ENCODE measurements around the gene PRKCE. TPM values are rescaled to one million over a fixed set of nuclear protein-coding genes. Genes with fewer than 3 reads are reported as not detected.

The PRKCE gene
- 16.7 and 19.4 TPM in 2 replicates for total RNA-seq

GRCh38 chr2:45651415-45652089, at the start of gene PRKCE:
Gene PRKCE (plus strand): TSS chr2:45651675.
- intact Hi-C loops (cut with micrococcal nuclease) = loop anchor here (1.0 to 5.0 kb wide), 5 partner anchors 8 to 645 kb away; partner anchors contain the start of genes EPAS1 and SRBD1

- intact Hi-C loops (cut with micrococcal nuclease) = no loop called here
Measured at GRCh38 chr2:45602624-45603023, 48.9 kb upstream of the PRKCE start.

GRCh38 chr2:45605116-45605515, 46.4 kb upstream of the PRKCE start:
- intact Hi-C loops (cut with micrococcal nuclease) = no loop called here

GRCh38 chr2:45606796-45607195, 44.7 kb upstream of the PRKCE start:
- intact Hi-C loops (cut with micrococcal nuclease) = no loop called here

- intact Hi-C loops (cut with micrococcal nuclease) = no loop called here
Measured at GRCh38 chr2:45607701-45608100, 43.8 kb upstream of the PRKCE start.

GRCh38 chr2:45610281-45611019, 41.0 kb upstream of the PRKCE start:
- intact Hi-C loops (cut with micrococcal nuclease) = loop anchor here (1.0 to 5.0 kb wide), 4 partner anchors 26 to 1443 kb away; partner anchors contain the start of genes PPM1B and PRKCE

GRCh38 chr2:45611020-45611859, 40.2 kb upstream of the PRKCE start, which contains the start of gene SRBD1:
Gene SRBD1 (minus strand): TSS chr2:45611267. CDS start chr2:45605441, 5,826 bp downstream.
- intact Hi-C loops (cut with micrococcal nuclease) = loop anchor here (1.0 to 5.0 kb wide), 4 partner anchors 26 to 1444 kb away; partner anchors contain the start of genes PPM1B and PRKCE

- intact Hi-C loops (cut with micrococcal nuclease) = loop anchor here (5.0 kb wide), 1 partner anchor 1445 kb away; the partner anchor contains the start of gene PPM1B
Measured at GRCh38 chr2:45612285-45612684, 39.2 kb upstream of the PRKCE start.

- intact Hi-C loops (cut with micrococcal nuclease) = loop anchor here (5.0 kb wide), 1 partner anchor 1445 kb away; the partner anchor contains the start of gene PPM1B
Measured at GRCh38 chr2:45612731-45613130, 38.7 kb upstream of the PRKCE start.

GRCh38 chr2:45614330-45614729, 37.1 kb upstream of the PRKCE start:
- intact Hi-C loops (cut with micrococcal nuclease) = loop anchor here (5.0 kb wide), 1 partner anchor 1447 kb away; the partner anchor contains the start of gene PPM1B

- intact Hi-C loops (cut with micrococcal nuclease) = loop anchor here (5.0 kb wide), 1 partner anchor 1448 kb away; the partner anchor contains the start of gene PPM1B
Measured at GRCh38 chr2:45614871-45615415, 36.5 kb upstream of the PRKCE start.

- intact Hi-C loops (cut with micrococcal nuclease) = no loop called here
Measured at GRCh38 chr2:45616658-45617411, 34.6 kb upstream of the PRKCE start.

GRCh38 chr2:45617496-45617895, 34.0 kb upstream of the PRKCE start:
- intact Hi-C loops (cut with micrococcal nuclease) = no loop called here

GRCh38 chr2:45622336-45623075, 29.0 kb upstream of the PRKCE start:
- intact Hi-C loops (cut with micrococcal nuclease) = no loop called here

- intact Hi-C loops (cut with micrococcal nuclease) = no loop called here
Measured at GRCh38 chr2:45623098-45623497, 28.4 kb upstream of the PRKCE start.

- intact Hi-C loops (cut with micrococcal nuclease) = no loop called here
Measured at GRCh38 chr2:45625824-45626223, 25.7 kb upstream of the PRKCE start.

GRCh38 chr2:45626387-45627221, 24.9 kb upstream of the PRKCE start:
- intact Hi-C loops (cut with micrococcal nuclease) = no loop called here

- intact Hi-C loops (cut with micrococcal nuclease) = no loop called here
Measured at GRCh38 chr2:45627911-45628310, 23.6 kb upstream of the PRKCE start.

Data from T-helper 2 cell treated with Interferon-gamma antibody and Interleukin-4, amounts not matched to agents 100 ng/mL and 5 ng/mL, for 36 hours (primary cell).